Type B pancreatic cell (in vitro differentiated cells): Measurements from ENCODE around the gene RAB42. TPM values are rescaled to one million over a fixed set of nuclear protein-coding genes. Genes with fewer than 3 reads are reported as not detected.

Source experiments
- DNase-seq: peaks from one replicate; pipeline ENCODE4 v3.0.0; 2021; ENCODE audit warnings: mixed read lengths; ENCODE audit not compliant: unreplicated experiment; ENCODE audit errors: extremely low spot score
- H3K27ac Mint-ChIP-seq: 2 replicates; pipeline ENCODE4 v1.8.0; 2021; ENCODE audit warnings: mild to moderate bottlenecking, mixed read lengths
- H3K27me3 Mint-ChIP-seq: 2 replicates; pipeline ENCODE4 v1.8.0; 2021; ENCODE audit warnings: mixed read lengths
- H3K36me3 Mint-ChIP-seq: 2 replicates; pipeline ENCODE4 v1.8.0; 2021; ENCODE audit warnings: mixed read lengths
- H3K4me1 Mint-ChIP-seq: one replicate; pipeline ENCODE4 v1.8.0; 2021; ENCODE audit warnings: mixed read lengths; ENCODE audit not compliant: unreplicated experiment
- H3K4me3 Mint-ChIP-seq: 2 replicates; pipeline ENCODE4 v1.8.0; 2021; ENCODE audit warnings: mild to moderate bottlenecking, mixed read lengths
- H3K9me3 Mint-ChIP-seq: 2 replicates; pipeline ENCODE4 v1.8.0; 2021; ENCODE audit warnings: mixed read lengths
- total RNA-seq: library from RNA; stranded (reverse); gene quantifications from 2 replicates; pipeline ENCODE4 v1.2.1, GENCODE V29; 2021; ENCODE audit warnings: low replicate concordance
- TF ChIP-seq, protein P1 (sequence below): fragments of 200-600 bp; sonication (generic); conservative IDR thresholded peaks from 2 replicates; pipeline ENCODE4 v1.5.0; 2021; ENCODE audit warnings: antibody characterized with exemption, mild to moderate bottlenecking

The RAB42 gene
- total RNA-seq, 1 donor from 2014 or later: 2.7 TPM

DNA sequence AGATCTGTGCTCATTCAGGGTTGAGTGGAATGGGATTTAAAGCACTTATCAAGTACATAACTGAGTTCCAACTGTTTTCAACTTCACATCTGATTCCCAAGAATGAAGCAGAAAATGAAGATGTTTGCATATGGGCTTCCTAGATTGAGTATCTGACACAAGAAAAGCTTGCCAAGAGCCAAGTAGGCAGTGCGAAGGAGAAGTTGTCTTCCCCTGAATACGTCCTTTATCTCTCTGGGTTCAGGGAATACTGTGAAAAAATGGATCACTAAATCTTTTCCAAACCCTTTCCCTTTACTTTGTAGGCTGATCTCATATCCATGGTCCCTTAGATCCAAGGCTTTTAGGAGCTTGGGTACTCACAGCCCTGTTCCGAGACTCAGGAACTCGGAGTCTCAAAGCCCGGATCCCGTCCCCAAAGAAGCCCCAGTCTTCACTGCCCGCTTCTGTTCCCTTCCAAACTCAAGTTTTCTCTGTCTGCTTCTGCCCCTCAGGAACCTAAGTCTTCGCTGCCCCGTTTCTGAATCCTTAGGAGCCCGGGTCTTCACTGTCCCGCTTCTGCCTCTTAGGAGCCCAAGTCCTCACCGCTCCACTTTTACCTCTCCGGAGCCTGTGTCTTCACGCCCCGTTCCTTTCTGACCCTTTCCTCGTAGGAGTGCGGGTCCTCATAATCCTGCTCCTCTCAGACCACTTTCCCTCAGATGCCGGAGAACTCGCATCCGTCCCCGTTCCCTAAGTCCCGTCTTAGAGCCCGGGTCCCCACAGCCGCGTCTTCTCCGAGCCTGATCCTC lies 50.2 kb downstream of the RAB42 start:
- TF ChIP-seq, protein P1, sequence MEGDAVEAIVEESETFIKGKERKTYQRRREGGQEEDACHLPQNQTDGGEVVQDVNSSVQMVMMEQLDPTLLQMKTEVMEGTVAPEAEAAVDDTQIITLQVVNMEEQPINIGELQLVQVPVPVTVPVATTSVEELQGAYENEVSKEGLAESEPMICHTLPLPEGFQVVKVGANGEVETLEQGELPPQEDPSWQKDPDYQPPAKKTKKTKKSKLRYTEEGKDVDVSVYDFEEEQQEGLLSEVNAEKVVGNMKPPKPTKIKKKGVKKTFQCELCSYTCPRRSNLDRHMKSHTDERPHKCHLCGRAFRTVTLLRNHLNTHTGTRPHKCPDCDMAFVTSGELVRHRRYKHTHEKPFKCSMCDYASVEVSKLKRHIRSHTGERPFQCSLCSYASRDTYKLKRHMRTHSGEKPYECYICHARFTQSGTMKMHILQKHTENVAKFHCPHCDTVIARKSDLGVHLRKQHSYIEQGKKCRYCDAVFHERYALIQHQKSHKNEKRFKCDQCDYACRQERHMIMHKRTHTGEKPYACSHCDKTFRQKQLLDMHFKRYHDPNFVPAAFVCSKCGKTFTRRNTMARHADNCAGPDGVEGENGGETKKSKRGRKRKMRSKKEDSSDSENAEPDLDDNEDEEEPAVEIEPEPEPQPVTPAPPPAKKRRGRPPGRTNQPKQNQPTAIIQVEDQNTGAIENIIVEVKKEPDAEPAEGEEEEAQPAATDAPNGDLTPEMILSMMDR: no peak

DNA sequence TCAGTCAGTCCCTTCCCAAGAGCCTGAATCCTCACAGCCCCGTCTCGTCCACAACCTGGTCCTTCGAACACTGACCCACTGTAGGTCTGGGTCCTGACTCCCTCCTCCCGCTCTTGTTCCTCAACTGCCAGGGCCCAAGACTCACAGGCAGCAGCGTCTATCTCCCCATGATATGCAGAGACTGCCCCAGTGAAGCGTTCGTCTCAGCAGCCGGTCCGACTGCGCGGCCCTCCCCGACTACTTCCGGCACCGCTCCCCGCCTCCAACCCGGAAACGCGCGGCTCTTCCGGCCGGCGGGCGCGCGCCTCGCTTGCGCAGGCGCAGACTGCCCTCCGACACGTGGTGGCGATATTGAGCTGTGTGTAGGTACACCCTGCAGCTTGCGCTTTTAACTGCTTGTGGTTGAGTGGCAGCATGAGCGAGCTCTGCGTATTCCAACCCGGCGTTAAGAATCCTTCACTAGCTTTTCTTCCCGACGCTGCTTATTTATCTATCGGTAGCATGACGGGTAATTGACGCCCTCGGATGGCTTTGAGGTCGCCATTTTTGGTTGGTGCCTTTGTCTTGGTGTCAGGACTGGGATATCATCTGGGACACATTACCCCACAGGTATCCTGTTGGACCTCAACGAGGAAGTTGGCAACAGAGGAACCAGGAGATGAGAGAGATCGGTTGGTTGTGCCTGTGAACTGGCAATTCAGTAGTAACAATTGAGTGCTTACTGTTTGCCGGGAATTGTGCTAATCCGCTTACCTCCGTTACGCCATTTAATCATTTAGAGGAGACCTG lies 51.0 kb downstream of the RAB42 start, which contains the start of gene TAF12:
TAF12 (minus strand) TSS at position 221 of the 789 bp plus-strand sequence. CDS start 20,986 bp downstream, outside the sequence.
- TF ChIP-seq, protein P1: peak; percentile 28
- H3K4me3 Mint-ChIP-seq: peak within 1 kb of the TSS; percentile 100
- DNase-seq: peak; percentile 90
- H3K36me3 Mint-ChIP-seq: no peaks in the 10 kb centered on the region
- no peaks in the 10 kb centered on the region for H3K27me3 Mint-ChIP-seq
- peak within 1 kb of the TSS; percentile 97 for H3K27ac Mint-ChIP-seq
- peaks cover 28% of the 10 kb centered on the region for H3K4me1 Mint-ChIP-seq
- no peaks in the 10 kb centered on the region for H3K9me3 Mint-ChIP-seq

More for the DNA sequence above, 50.2 kb downstream of the RAB42 start:
- Mint-ChIP-seq H3K36me3 (no peaks in the 10 kb centered on the region), H3K27ac (peak overlapping the region; percentile 97), H3K4me3 (peak overlapping the region; percentile 100), H3K9me3 (no peaks in the 10 kb centered on the region), H3K27me3 (no peaks in the 10 kb centered on the region), H3K4me1 (peaks cover 25% of the 10 kb centered on the region)
- DNase-seq: no peak

DNA sequence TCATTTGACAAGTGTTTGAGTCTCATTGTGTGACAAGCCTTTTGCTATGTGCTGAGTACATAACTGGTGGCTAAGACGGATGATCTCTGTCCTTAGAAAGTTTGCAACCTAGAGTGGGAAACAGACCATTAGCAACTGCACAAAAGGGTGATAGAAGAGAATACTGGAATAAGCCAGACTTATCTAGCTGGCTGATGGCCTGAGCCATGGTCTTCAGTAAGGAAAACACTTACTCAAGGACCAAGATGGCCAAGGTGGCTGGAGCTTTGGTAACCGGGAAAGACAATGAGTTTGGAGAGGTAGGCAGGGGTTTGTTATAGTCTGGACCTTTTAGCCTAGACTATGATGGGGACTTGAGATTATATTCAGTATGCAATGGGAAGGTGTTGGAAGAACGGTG lies 52.4 kb downstream of the RAB42 start:
- Mint-ChIP-seq H3K4me1 (peaks cover 34% of the 10 kb centered on the region), H3K27me3 (peaks cover 4% of the 10 kb centered on the region), H3K4me3 (peak overlapping the region; percentile 100), H3K27ac (peak overlapping the region; percentile 97), H3K9me3 (no peaks in the 10 kb centered on the region), H3K36me3 (no peaks in the 10 kb centered on the region)
- TF ChIP-seq, protein P1: no peak
- DNase-seq: no peak

Other genes with a start within 250 kb of the RAB42 start
- gene PHACTR4, start 222.5 kb upstream of the RAB42 start, total RNA-seq: 40.3 and 50.3 TPM in 2 replicates
- gene RCC1, start 86.2 kb upstream of the RAB42 start, total RNA-seq: 38.8 and 46.5 TPM in 2 replicates
- 26.9 and 33.7 TPM in 2 replicates for gene TRNAU1AP, start 39.2 kb upstream of the RAB42 start, total RNA-seq
- gene TAF12, start 50.8 kb downstream of the RAB42 start, total RNA-seq: 16.2 and 20.8 TPM in 2 replicates
- not detected in 2 replicates for gene RNU11, start 56.3 kb downstream of the RAB42 start, total RNA-seq
- gene GMEB1, start 76.5 kb downstream of the RAB42 start, total RNA-seq: 17.9 and 18.0 TPM in 2 replicates
- gene YTHDF2, start 144.7 kb downstream of the RAB42 start, total RNA-seq: 93.9 and 105 TPM in 2 replicates
- 1.1 and 1.5 TPM in 2 replicates for gene OPRD1, start 219.9 kb downstream of the RAB42 start, total RNA-seq